NCI-H446 (cell line): ENCODE results near the gene ELF2.
"Not testable (repeated sequence)": the region's sequence is repeated elsewhere in the genome, so short reads cannot be mapped to it uniquely, and the experiment has no call there.

Experiments
- DNase-seq, 2 experiments: peaks; one replicate each; lab custom pipeline; 2025; lab: John Stamatoyannopoulos, UW

Gene ELF2

DNA sequence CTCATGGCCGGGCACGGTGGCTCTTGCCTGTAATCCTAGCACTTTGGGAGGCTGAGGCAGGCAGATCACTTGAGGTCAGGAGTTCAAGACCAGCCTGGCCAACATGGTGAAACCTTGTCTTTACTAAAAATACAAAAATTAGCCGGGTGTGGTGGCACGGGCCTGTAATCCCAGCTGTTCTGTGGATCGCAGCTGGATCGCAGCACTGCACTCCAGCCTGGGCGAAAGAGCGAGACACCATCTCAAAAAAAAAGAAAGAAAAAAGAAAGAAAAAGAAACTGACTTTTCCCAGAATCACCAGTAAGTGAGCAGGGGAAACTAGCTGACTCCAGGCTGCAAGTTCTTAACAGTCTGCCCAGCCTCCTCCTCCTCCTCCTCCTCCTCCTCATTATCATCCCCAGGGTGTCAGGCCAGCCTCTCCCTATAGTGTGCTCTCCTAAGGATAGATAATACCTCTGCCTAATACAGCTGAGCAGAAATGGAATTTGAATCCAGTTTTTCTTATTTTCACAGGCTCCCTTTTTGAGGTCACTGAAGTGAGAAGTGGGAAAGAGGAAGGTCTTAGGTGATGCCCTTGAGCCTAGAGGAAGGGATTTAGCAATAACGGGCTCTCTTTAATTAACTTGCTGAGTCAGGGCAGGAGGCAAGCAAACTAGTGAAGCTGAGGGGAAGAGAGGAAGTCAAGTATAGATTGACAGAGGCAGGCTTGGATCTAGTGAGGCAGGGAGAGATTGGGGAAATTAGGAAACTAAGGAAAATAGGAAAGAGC, 11.8 kb upstream of the ELF2 start:
- no peak for DNase-seq

DNA sequence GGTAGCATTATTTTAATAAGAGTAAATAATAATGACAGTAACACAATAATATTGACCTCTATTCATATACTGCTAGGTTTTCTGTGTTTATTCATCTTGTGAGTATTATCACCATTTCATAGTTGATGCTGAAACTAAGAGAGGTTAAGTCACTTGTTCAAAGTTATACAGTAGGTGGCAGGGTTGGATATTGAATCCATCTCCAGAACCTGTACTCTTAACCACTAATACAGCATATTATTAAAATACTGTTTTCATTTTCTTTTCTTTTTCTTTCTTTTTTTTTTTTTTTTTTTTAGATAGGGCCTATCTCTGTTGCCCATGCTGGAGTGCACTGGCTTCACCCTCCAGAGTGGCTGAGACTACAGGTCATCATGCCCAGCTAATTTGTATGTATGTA, 7.1 kb upstream of the ELF2 start:
- DNase-seq = no peak

DNA sequence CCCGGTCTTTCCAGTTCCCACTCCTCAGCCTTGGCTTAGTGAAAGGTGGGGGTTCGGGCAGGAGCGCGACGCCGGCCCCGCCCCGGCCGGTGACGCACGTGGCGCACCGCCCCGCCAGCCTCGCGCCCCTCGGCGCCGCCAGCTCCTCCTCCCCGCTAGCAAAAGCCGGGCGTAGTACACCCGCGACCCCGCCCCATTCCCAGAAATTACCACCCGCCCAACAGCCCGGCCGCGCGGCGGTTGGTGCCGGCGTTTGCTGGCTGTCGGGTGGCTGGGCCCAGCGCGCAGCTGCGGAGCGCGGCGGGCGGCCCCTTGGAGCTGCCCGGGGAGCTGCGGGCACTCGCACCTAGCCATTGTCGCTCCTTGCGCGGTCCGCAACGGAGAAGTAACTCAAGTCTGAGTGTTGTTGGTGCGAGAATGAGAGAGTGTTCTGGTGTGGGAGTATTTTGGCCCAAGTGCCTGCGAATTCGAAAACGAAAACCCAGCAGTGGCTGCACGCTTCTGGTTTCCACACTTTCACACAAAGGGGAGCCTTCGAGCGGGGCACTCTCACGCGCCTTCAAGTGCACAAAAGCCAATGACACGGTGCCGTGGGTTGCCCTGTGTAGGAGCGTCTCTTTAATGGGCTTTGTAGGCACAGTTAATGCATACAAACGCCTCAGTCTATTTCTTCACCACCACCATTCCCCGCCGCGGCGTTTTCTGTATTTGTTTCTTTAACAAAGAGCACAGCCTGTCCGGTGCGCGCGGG, 1.0 kb upstream of the ELF2 start:
- peak; percentile 83 to 95 for DNase-seq

DNA sequence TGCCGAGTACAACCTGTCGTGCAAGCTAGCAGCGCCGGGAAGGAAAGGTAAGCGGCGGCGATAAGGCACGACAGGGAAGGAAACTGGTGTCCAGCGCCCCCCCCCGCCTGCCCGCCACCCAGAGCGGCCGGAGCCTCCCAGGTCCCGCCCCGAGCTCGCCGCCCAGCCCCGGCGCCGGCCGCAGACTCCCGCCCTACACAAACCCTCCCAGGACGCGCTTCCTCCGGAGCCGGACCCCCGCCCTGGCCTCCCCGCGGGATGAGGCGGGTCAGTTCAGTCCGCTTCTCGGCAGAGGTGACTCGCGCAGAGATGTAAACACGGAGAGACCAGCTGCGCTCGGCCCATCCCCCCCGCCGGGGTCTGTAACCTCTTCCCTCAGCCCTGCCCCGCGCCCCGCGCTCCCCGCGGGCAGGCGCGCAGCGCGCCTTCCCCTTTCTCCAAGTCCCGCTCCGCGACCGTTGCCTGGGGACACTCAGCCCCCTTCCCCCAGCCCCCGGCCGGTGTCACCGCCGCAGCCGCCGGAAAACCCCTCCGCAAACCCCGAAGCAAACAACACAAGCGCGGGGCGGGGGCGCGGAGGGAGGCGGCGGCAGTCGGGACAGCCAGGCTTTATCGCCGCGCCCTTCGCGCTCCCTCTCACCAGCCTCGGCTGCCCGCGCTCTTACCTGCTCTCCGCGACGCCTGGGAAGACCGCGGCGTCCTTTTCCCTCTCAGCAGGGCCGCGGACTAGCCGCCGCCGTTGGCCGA, 543 bp downstream of the ELF2 start:
- peak; percentile 15 to 62 for DNase-seq

DNA sequence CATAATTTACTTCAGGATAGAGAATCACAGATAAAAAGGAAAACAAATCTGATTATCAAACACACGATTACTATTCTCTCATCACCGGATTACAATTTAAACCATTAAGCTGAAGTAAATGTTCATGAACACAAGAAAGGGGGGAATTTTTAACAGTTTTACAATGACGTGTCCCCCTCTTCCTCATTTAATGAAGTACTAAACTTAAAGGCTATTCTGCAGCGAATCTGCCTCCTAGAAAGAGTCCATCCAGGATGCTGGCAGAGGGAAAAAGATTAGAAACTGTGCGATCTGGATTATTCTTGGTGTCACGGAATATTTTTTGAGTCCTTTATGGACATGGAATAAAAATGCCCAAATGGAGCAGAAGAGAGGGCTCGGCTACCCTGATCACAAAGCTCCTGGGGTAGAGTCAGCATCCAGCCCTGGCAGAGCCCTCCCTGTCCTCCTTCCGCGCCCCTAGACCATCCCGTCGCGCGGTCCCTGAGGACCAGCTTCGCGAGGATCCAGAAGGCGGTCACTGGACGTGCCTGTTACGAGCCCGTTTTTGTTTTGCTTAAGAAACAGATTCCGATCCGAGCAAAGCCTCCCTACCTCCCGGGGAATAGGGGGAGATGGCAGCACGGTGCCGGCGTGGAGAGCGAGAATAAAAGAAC, 1.2 kb downstream of the ELF2 start:
- DNase-seq = no peak

DNA sequence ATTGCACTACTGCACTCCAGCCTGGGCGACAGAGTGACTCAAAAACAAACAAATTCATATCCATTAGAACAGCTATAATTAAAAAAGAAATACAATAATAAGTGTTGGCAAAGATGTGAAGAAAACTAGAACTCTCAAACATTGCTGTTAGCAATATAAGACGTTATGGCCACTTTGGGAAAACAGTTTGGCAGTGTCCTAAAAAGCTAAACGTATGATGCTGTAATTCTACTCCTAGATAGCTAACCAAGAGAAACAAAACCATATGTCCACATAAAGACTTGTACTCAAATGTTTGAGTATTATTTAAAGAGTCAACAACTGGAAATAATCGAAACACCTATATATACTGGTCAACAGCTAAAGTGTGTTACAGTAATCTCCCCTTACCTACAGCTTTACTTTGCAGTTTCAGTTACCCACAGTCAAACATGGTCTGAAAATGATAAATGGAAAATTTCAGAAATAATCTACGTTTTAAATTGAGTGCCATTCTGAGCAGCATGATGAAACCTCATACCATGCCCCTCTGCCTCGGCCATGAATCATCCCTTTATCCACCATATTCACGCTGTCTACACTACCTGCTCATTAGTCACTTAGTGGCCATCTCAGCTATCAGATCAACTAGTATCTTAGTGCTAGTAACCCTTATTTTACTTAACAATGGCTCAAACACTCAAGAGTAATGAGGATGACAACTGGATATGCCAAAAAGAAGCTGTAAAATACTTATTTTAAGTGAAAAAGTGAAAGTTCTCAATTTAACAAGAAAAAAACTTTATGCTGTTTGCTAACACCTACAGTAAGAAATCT, 4.9 kb downstream of the ELF2 start:
- DNase-seq = peak in 1 of 2 experiments; percentile 44

DNA sequence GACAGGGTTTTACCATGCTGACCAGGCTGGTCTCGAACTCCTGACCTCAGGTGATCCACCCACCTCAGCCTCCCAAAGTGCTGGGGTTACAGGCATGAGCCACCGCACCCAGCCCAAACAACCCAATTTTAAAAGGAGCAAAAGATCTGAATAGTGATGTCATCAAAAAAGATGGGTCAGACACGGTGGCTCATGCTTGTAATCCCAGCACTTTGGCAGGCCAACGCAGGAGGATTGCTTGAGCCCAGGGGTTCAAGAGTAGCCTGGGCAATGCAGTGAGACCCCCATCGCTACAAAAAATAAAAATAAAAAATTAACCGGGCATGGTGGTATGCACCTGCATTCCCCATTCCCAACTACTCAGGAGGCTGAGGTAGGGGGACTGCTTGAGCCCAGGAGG, 6.1 kb downstream of the ELF2 start:
- DNase-seq = no peak

DNA sequence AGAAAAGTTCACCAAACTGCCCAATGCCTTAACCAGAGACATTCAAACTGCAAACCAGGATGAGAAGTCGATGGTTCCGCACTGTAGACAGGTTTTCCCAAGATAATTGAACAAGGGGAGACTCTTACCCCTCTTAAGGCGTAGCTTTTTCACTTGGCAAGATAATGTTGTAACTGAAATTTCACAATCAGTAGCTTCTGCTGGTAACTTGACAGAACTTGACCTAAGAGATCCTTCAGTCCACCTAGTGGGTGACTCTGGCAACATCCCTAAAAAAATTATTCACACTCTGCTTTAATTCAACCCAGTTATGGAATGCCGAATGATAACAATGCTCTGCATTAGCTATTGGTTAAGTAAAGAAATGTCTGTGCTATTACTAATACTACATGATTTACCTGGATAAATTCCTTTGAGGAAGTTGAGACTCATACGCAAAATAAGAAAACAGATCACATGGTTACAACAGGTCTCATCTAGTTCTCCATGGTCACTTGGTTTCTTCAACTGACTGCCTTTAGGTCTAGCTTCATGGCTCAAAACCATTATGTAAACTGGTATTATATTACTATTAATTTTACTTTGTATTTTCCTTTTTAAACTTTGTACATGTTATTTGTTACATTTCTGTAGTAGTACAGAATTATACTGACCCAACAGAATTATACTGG, 9.1 kb downstream of the ELF2 start:
- DNase-seq = peak in 1 of 2 experiments; percentile 9

DNA sequence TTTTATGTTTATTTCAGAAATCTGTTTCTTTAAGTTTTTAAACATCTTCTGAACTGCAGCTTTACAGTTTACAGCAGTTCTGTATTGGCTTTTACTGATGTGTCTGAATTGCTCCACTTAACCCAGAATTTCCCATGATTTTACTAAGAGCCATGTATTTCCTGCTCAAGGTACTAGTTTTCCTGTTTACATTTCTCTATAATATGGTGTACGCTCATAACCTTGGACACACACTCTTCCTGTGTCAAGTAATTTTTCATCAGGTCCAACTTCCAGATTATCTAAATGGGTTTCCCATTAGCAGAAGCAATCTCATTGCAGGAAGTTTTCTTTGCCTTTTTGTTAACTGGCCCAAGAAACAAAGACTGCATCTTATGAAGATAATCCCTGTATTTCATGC, 12.3 kb downstream of the ELF2 start:
- DNase-seq = no peak

DNA sequence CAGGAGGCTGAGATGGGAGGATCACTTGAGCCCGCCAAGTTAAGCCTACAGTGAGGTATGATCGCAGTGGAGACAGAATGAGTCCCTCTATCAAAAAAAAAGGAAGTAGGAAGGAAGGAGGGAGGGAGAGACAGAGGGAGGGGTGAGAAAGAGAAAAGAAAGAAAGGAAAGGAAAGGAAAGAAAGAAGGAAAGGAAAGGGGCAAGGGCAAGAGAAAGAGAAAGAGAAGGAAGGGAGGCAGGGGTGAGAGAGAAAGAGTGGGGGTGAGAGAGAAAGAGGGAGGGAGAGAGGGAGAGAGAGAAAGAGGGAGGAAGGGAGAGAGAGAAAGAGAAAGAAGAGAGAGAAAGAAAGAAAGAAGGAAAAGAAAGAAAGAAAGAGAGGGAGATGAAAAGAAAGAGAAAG, 13.2 kb downstream of the ELF2 start:
- no peak for DNase-seq

DNA sequence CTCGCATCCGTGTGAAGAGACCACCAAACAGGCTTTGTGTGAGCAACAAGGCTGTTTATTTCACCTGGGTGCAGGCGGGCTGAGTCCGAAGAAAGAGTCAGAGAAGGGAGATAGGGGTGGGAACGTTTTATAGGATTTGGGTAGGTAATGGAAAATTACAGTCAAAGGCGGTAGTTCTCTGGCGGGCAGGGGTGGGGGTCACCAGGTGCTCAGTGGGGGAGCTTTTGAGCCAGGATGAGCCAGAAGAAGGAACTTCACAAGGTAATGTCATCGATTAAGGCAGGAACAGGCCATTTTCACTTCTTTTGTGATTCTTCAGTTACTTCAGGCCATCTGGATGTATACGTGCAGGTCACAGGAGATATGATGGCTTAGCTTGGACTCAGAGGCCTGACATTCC, 19.0 kb downstream of the ELF2 start:
- DNase-seq = not testable (repeated sequence)

DNA sequence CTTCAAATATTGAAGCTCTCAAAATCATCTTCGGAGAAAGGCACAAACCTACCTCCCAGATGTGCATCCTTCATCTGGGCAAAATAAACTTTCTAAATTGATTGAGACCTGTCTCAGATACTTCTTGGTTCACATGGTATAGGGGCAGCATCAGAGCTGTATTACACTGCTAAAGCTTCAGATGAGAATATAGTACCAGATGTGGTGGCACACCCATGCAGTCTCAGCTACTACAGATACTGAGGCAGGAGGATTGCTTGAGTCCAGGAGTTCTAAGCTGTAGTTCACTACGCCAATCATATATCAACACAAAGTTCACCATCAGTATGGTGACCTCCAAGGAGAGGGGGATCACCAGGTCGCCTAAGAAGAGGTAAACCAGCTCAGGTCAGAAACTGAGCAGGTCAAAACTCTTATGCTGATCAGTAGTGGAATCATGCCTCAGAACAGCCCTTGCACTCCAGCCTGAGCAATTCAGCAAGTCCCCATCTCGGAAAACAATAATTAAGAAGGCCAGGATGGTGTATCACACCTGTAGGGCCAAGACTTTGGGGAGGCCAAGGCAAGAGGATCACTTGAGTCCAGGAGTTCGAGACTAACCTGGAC, 22.0 kb downstream of the ELF2 start:
- no peak for DNase-seq

DNA sequence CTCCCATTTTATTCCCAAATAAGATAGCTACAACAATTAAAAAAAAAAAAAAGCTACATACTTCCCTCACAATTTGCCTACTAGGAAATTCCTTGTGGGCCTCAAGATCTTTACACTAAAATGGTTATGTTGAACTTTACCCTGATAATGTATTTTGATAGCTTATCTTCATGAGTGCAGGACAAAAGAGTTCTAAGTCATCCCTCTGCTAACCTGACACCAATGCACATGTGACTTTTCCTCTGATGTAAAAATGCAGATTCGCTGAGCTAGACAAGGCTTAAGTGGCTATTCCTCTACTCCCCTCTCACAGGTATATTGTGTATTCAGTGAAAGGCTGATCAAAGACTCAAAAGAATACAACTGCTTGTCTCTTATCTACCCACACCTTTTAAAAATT, 22.5 kb downstream of the ELF2 start:
- no peak for DNase-seq

DNA sequence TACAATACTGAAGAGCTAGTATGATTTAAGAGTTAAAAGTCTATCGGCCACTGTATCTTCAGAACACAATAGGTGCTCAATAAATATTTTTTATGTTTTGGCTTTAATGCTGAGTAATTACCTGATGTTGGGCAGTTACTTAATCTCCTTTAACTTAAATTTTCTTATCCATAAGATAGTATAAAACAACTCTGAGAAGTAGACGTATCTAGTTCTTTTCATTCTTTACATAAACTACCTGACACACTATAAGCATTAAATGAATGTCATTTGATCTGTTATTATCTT, 22.9 kb downstream of the ELF2 start:
- DNase-seq = no peak

DNA sequence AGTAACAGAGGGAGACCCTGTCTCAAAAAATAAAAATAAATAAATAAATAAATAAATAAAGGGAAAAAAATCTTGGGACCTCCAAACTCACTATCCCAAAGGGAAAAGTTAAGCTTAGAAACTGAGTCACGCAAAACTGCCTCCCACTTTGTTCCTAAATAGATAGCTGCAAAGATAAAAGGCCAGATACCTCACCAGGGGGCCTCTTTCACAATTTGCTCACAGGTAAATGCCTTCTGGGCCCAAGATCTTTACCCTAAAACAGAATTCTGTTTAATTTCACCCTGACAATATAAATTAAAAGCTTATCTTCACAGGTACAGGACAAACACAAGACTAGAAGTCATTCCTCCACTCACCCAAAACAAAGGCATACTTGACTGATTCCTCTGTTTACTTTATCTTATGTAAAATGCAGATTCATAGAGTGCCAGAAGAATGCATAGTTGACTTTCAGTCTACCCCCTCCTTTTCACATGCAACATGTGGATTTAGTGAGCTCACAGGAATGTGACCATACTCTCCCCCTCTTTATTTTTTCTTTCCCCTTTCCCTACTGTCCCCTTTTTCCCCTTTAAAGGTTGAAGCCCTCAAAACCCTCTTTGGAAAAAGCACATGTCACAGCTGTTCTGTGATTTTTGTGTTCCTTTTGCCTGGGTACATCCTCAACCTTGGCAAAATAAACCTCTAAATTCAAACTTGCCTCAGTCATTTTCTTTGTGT, 23.4 kb downstream of the ELF2 start:
- DNase-seq = no peak

DNA sequence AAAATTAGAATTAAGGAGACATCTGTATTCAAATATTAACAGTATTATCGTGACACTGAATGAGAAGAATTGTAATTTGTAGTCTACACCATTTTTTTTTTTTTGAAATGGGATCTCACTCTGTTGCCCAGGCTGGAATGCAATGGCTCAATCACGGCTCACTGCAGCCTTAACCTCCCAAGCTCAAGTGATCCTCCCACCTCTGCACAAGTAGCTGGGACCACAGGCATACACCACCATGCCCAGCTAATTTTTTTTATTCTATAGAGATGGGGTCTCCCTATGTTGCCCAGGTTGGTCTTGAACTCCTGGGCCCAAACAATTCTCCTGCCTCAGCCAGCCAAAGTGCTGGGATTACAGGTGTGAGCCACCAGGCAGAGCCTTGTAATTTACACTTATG, 24.8 kb downstream of the ELF2 start:
- DNase-seq = no peak

DNA sequence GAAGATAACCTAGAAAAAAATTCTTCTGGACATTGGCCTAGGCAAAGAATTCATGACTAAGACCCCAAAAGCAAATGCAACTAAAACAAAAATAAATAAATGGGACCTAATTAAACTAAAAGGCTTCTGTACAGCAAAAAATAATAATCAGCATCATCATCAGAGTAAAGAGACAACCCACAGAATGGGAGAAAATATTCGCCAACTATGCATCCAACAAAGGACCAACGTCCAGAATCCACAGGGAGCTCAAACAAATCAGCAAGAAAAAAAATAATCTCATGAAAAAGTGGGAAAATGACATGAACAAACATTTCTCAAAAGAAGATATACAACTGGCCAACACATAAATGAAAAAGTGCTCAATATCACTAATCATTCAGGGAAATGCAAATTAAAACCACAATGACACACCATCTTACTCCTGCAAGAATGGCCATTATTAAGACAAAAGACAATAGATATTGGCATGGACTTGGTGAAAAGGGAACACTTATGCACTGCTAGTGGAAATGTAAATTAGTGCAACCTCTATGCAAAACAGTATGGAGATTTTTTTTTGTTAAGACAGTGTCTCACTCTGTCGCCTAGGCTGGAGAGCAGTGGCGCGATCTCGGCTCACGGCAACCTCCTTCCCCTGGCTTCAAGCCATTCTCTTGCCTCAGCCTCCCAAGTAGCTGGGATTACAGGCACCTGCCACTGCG, 29.9 kb downstream of the ELF2 start:
- DNase-seq = no peak

DNA sequence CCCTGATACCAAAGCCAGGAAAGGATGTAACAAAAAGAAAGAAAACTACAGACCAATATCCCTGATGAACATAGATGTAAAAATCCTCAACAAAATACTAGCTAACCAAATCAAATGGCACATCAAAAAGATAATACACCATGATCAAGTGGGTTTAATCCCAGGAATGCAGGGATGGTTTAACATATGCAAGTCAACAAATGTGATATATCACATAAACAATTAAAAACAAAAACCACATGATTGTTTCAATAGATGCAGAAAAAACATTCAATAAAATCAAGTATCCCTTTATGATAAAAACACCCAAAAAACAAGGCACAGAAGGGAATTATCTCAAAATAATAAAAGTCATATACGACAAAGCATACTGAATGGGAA, 31.5 kb downstream of the ELF2 start:
- no peak for DNase-seq

DNA sequence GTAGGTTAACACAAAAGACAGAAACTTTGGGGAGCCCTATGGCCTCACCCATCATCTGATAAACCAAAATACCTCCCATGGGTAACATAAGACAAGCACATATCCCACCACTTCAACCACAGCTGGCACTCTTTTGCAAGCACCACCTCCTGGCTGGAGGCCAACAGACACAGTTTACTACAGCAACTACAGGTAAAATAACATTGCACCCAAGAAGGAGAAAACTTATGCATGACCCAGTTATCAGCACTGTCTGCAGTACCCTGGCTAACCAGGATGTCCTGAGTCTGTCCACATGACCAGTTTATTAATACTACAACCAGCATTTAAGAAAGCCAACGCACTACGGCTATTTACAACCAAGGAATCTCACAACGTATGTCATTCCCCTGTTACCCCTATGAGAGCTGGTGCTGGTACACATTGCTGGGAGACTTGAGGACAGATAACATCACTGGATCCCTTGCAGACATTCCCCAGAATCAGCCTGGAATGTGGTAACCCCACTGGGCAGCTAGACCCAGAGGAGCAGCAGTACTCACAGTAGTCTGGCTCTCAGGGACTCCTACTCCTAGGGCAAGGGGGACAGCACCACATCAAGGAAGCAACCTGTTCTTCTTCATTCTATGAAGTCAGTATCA, 32.0 kb downstream of the ELF2 start:
- DNase-seq = no peak
